Raji (cell line): ENCODE results near the gene RGR.

ENCODE experiments used
- POLR2A ChIP-seq: IDR thresholded peaks from 2 replicates; pipeline ENCODE4 v1.6.1; 2011; ENCODE audit warnings: low read depth, low read length, control low read depth; ENCODE audit not compliant: insufficient read depth

The RGR gene, protein sequence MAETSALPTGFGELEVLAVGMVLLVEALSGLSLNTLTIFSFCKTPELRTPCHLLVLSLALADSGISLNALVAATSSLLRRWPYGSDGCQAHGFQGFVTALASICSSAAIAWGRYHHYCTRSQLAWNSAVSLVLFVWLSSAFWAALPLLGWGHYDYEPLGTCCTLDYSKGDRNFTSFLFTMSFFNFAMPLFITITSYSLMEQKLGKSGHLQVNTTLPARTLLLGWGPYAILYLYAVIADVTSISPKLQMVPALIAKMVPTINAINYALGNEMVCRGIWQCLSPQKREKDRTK

GRCh38 chr10:84244651-84245270, at the start of gene RGR:
Gene RGR (plus strand): TSS chr10:84245053. CDS start chr10:84245091, 38 bp downstream.
- TF ChIP-seq POLR2A: no peak

DNA sequence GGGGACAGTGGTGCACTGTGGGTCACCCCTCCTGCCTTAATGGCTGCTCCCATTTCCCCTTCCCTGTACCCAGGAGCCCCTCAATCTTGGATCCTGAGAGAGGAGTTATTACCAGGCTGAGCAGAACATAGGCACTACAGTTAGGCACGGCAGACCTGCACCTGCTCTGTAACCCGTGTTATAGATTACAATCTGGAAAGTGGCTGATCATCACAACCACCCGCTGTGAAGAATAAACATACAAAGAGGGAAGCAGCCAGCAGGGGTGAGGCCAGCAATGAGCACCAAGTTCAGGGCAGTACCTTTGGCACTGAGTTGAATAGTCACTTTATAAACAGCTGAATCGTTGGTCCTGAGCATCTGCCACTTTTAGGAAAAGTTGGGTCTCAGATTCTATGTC, 48.8 kb upstream of the RGR start:
- TF ChIP-seq POLR2A: no peak

DNA sequence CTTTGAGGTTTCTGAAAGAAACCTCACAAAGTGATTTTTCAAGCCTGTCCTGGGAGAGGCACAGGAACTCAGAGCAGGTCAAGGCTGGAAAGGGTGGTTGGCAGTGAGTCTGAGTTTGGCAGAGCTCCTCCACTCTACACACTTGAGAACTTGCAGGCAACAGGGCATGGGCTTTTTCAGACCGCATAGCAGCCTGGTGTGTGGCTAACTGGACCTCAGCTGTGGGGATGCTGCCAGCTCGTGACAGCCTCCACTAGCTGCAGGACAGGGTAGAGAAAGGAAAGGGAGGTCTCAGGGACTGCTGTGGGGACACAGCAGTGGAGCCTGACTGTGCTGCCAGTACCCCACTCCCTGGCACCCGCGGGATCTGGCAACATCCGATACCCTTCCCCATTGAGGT, 47.9 kb upstream of the RGR start:
- no peak for TF ChIP-seq POLR2A

DNA sequence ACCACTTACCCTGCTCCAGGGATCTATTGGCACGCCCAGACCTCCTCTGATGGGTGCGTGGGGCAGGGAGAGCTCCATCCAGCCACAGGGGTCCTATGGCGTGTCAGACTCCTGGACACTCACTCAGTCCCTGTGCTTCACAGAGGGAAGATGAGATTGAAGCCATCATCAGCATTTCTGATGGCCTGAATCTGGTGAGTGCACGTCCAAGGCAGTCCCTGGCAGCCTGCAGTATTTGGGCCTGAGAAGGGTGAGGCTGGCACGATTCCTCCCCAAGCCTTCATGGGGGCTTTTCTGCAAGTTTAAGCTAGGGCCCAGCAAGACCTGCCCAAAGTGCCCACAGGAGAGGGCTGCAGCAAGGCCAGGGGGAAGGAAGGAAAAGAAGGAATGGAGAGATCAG, 47.2 kb upstream of the RGR start:
- no peak for TF ChIP-seq POLR2A

DNA sequence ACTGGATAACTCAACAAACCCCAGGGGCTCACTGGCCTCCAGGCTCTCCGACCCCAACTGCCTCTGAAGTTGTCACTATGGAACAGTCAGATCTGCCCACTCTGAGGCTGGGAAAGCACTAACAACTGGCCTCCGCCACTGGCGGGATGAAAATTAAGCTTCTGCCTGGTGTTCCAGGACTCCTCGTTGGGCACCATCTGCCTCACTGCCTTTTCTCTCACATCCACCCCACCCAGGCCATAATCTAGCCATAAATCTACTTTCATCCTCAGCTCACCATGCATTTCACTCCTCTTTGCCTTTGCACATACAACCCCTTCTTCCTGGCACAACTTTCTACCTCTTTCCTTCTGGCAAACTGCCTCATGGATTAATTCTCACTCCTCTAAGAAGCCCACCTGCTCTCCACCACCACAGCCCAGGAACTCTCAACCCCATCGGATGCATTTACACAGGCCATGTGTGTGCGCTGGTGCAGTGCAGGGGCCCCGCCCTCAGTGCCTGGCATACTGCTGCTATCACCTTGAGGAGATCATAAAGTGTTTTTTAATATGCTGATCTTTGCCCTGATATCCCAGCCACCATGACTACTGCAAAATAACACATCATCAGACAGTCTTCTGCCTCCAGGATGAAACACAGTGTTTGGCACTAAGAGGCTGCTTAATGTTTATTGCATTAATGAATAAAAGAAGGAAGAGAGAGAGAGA, 46.5 kb upstream of the RGR start:
- no peak for TF ChIP-seq POLR2A

DNA sequence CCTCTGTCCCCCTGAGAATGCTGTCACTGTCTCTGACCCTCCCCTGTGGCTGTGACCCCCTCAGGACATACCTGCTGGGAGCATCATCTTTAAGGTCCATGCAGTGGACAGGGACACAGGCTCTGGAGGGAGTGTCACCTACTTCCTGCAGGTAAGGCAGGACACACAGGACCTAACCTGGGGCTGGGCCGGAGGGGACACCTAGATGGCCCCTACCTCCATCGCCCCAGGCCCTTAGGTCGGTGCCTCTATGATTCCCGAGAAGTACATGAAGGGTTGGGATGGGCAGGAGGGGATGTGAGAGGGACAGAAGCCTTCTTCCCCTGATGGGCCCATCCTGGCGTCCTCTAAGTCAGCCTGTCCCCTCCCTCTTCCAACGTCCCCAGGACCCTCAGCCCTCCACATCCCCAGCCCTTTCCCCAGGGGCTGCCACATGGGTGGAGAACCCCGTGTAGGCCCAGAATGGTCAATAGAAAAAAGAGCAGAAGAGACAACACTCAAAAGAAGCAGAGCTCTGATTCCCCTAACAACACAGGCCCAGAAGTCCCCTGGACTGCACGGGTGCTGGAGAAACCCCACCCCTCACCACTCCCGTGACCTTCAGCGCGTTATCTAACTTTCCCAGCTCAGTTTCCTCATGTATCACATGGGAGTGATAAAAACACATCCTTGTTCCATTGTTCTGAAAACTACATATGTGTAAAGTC, 44.2 kb upstream of the RGR start:
- TF ChIP-seq POLR2A: no peak

DNA sequence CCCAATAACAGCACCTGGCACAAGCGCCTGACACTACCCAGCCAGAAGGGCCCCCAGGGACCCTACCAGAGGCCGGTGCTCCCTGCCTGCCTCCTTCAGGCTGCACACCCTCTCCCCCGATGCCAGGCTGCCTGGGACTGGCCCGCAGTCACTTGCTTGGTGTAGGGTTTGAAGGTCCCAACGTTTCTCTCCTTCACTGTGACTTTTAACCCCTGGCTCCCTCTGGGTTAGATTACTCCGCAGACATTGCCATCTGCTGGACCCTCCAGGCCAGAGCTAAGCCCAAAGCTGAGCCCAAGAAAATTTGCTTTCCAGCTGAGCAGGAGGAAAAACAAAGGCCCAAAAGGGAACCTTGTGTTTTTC, 43.6 kb upstream of the RGR start:
- TF ChIP-seq POLR2A: no peak

DNA sequence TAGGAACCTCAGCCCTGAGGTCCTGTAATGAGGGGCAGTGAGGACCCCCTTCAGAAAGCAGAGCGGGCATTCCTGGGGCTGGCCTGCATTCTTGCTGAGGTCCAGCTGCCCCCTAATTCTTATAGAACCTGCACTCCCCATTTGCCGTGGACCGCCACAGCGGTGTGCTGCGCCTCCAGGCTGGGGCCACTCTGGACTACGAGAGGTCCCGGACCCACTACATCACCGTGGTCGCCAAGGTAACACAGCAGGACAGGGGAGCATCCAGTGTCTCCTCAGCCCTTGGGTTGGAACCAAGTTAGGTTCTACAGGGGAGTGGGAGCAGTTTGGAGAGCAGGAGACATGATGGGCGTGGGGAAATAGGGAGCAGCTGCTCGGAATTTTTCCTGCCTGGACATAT, 43.2 kb upstream of the RGR start:
- no peak for TF ChIP-seq POLR2A

GRCh38 chr10:84202349-84202748, 42.5 kb upstream of the RGR start:
- no peak for TF ChIP-seq POLR2A

DNA sequence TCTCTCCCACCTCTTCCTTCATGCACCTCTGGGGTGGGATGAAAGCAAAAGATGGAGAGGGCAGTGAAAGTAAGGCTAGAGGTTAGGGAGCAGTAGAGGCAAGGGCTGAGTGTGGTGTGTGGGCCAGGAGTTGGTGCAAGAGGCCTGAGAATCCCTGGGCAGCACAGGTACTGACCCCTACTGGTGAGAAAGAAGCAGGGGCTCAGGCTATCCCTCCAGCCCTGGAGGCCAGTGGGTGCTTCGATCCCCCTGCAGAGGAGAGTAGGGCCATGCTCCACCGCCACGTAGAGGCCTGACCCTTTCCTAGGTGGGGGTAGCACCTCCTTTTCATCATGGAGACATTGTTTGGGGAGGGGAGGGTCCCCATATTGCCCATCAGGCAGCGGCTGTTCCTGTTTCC, 40.7 kb upstream of the RGR start:
- TF ChIP-seq POLR2A: no peak

DNA sequence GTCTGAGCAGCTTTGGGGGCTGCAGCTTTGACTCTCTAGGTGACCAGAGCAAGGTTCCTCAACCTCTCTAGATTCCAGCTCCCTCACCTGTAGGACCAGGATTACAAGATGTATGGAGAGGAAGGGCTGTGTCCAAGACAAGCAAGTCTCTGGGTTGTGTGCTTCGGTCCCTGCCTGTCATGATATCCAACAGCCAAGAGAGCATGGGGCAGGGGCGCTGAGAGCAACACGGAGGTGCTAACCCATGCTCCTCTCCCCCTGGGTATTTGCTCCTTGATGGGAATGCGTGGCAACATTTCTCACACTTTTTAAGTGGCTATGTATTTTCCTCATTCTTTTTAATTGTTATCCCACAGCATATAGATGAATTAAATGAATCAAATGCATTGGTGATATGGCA, 40.2 kb upstream of the RGR start:
- TF ChIP-seq POLR2A: no peak

DNA sequence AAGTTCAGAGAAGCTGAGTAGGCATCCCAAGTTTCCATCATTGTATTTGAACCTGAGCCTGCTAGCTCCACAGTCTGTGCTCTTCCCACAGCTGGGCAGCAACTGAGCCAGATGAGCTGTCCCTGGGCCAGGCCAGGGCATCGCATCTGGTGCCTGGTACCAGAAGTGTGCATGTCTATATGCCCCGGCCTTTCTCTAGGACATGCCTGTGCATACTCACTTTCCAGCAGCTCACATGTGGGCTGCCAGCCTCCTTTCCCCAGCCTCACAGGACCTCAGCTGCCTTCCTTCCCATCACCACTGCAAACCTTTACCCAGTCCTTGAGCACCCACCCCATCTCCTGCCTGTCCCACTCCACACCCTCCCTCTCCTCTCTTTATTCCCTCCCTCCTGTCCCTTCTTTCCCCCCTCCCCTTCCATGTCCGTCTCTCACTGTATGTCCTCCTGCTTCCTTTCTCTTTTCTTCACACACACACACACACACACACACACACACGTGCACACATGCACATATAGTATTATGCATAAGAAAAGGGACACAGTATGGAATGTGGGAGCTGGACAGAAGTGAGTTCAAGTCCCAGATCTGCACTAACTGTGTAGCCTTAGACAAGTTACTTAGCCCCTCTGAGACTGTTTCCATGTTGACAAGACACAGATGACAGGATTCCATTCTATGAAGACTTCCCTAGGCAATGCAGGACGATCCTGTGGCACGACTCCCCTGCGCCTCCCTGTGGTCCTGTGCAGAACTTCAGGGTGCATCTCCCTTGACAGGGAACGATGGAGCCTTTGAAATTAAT, 39.6 kb upstream of the RGR start:
- no peak for TF ChIP-seq POLR2A

DNA sequence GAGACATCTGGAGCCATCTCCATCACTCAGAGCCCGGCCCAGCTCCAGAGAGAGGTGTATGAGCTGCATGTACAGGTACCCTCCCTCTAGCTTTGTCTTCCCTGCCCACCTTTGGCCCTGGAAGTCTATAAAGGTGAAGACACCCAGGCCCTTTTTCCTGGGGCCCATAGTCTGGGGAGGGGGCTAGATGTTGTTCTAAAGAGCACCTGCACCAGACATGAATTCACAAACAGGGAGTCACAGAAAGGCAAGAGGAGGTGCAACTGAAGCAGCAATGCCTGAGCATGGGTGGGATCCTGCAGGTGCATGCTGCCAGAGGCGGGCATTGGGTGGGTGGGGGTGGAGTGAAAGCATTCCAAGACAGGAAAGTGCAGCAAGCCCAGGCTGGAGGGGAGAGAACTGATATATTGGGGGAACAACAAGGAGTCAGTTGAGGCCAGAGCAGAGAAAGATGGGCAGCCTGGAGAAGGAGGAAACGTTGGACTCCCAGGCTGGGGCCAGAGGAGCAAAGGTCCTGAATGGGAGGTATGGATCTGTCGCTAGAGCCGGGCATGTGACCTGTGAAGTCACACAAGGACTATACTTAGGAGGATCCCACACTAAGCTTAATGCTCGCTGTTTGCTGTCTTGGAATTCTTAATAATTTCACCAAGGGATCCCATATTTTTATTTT, 38.9 kb upstream of the RGR start:
- TF ChIP-seq POLR2A: no peak

DNA sequence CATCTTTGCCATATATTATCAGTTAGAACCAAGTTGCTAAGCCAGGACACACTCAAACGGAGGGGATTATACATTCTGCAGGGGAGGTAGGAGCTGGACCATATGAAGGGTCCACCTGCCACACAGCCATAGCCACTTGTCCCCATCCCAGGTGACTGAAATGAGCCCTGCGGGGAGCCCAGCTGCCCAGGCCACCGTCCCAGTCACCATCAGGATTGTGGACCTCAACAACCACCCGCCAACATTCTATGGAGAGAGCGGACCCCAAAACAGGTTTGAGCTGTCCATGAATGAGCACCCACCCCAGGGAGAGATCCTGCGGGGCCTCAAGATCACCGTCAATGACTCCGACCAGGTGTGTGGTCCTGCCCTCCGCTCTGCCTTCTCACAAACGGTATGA, 36.8 kb upstream of the RGR start:
- no peak for TF ChIP-seq POLR2A
